GM19467 (cell line): Measurements from ENCODE around the gene IKZF3.
"Not testable (repeated sequence)": the region's sequence is repeated elsewhere in the genome, so short reads cannot be mapped to it uniquely, and the experiment has no call there.

ENCODE experiments used
- ATAC-seq: cut with Tn5 transposase; IDR thresholded peaks from one replicate; pipeline ENCODE4 v1.9.1; 2021; ENCODE audit warnings: mild to moderate bottlenecking, moderate library complexity; ENCODE audit not compliant: unreplicated experiment

Gene IKZF3

DNA sequence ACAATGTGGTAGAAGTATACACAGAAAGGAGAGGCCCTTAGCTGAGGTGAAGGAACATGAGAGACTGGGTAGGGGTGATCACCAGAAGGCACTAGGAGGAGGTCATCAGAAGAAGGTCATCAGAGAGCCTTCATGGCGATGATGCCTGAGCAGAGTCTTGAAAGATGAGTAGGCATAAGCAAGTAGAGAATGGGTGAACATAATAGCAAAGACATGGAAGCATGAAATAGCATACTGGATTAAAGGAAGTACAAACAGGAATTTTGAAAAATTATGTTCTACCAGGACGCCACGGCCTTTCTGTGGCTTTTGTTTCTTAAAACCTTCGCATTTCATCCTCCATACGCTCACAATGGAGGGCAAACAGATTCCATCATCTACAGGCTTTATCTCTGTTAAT lies 2.9 kb downstream of the IKZF3 start:
- ATAC-seq = no peak

GRCh38 chr17:39855911-39856649 lies 8.0 kb downstream of the IKZF3 start:
- ATAC-seq = not testable (repeated sequence)

- no peak for ATAC-seq
These were observed 9.2 kb downstream of the IKZF3 start for GRCh38 chr17:39854909-39855308.

- ATAC-seq = no peak
These were observed 11.9 kb downstream of the IKZF3 start for GRCh38 chr17:39852239-39852638.

GRCh38 chr17:39850186-39850585 lies 13.9 kb downstream of the IKZF3 start:
- ATAC-seq = not testable (repeated sequence)

- ATAC-seq = no peak
These were observed 15.5 kb downstream of the IKZF3 start for GRCh38 chr17:39848600-39848999.

DNA sequence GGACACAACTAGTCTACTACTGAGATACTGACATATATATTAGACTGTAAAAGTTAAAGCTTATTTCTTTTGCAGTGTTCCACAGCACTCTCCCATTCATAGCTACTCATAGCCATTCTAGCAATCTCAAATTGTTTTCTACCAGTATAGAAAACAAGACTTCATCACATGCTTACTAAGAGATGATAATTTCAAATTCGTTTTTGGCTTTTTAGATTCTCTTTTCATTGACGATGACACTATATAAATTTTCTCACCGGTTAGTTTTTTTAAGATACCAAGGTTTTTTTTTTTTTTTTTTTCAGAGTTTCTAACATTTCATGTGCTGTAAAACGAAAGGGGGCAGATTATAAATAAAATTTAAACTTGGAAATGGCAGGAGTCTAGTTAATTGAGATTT lies 17.9 kb downstream of the IKZF3 start:
- no peak for ATAC-seq

- no peak for ATAC-seq
These were observed 18.9 kb downstream of the IKZF3 start for GRCh38 chr17:39845052-39845846.

GRCh38 chr17:39841134-39841683 lies 22.9 kb downstream of the IKZF3 start:
- ATAC-seq = no peak

GRCh38 chr17:39838784-39839183 lies 25.3 kb downstream of the IKZF3 start:
- ATAC-seq = no peak

- ATAC-seq = no peak
These were observed 26.1 kb downstream of the IKZF3 start for GRCh38 chr17:39838057-39838456.

- ATAC-seq = no peak
These were observed 28.0 kb downstream of the IKZF3 start for GRCh38 chr17:39836117-39836516.

GRCh38 chr17:39835038-39835786 lies 28.9 kb downstream of the IKZF3 start:
- no peak for ATAC-seq

DNA sequence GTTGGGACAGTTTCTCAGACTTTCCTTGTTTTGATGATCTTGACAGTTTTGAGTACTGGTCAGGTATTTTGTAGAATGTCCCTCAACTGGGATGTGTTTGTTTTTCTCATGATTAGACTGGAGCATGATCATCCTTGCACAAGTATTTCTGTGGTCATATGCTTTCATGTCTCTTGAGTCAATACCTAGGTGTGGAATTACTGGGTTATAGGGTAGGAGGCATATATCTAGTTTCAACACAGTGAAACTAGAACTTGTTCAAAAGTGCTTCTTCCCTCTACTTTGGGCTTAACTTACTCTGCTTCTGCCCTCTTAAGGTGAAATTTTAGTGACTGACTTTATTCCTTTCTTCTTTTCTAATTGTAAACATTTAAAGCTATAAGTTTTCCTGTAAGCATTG lies 30.1 kb downstream of the IKZF3 start:
- no peak for ATAC-seq

GRCh38 chr17:39831588-39831987 lies 32.5 kb downstream of the IKZF3 start:
- ATAC-seq = no peak

DNA sequence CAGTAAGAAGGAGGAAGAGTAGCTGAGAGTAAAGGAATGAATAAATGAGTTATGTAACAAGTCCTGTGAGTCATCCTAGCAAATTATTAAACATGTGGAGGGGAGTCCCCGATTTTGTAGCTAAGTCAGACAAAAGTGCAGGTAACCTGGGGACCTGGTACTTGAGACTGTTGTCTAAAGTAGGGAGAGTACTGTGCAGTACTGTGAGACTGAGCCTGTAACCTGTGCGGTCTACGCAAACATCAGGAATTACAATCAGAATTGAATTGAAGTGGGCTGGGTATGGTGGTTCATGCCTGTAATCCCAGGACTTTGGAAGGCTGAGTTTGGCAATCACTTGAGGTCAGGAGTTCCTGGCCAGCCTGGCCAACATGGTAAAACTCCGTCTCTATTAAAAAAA lies 35.7 kb downstream of the IKZF3 start:
- no peak for ATAC-seq

- no peak for ATAC-seq
These were observed 37.8 kb downstream of the IKZF3 start for GRCh38 chr17:39826334-39826733.

GRCh38 chr17:39823407-39824054 lies 40.6 kb downstream of the IKZF3 start:
- ATAC-seq = no peak

DNA sequence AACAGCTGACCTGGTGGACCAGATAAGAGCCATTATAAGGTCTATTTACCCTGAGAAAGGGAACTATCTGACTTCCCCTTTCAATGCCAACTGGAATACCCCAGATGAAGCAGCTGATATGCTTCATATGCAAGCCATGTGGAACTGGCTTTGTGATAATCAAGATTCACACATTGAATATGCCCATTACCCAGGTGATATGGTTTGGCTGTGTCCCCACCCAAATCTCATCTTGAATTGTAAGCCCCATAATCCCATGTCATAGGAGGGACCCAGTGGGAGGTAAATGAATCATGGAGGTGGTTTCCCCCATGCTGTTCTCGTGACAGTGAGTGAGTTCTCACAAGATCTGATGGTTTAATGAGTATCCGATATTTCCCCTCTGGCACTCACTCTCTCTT lies 42.1 kb downstream of the IKZF3 start:
- no peak for ATAC-seq

GRCh38 chr17:39820987-39821386 lies 43.1 kb downstream of the IKZF3 start:
- ATAC-seq = no peak

- ATAC-seq = no peak
These were observed 43.6 kb downstream of the IKZF3 start for GRCh38 chr17:39820541-39820940.
